ENCODE results near the gene KLKB1.

- TF ChIP-seq CTCF (optimal IDR thresholded peaks at IDR 0.05 in 1 of 3, IDR thresholded peaks at IDR 0.05 in 1 of 3, conservative IDR thresholded peaks at IDR 0.05 in 1 of 3; ENCODE audit: extremely low read depth in 1 of 3, insufficient read depth in 2 of 3, low read length in 3 of 3) (no peak), EZH2 (IDR thresholded peaks at IDR 0.05; ENCODE audit: low read length) (no peak)
Measured at GRCh38 chr4:186204103-186204559, 23.2 kb upstream of the KLKB1 start.
